ENCODE results near the gene COL15A1.

The COL15A1 gene

DNA sequence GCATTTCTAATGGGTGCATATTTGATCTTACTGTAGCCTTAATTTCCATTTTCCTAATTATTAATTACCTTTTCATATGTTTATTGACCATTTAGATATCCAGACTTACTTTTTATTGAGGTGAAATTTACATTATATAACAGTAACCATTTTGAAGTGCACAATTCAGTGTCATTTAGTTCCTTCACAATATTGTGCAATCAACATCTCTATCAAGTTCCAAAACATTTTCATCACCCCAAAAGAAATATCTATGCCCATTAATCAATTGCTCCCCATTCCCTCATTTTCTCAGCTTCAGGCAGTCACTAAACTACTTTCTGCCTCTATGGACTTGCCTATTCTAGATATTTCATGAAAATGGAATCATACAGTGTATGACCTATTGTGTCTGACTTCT, 5.9 kb downstream of the COL15A1 start:
- DNase-seq (ENCODE audit: low read depth) = no peak

DNA sequence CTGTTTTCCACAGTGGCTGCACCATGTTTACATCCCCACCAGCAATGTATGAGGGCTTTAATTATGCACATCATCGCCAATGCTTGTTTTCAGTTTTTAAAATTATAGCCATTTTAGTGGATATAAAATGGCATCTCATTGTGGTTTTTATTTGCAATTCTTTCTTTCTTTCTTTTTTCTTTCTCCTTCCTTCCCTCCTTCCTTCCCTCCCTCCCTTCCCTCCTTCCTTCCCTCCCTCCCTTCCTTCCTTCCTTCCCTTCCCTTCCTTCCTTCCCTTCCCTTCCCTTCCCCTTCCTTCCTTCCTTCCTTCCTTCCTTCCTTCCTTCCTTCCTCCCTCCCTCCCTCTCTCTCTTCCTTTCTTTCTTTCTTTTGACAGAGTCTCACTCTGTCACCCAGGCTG, 6.6 kb downstream of the COL15A1 start:
- no peak for DNase-seq (ENCODE audit: low read depth)

DNA sequence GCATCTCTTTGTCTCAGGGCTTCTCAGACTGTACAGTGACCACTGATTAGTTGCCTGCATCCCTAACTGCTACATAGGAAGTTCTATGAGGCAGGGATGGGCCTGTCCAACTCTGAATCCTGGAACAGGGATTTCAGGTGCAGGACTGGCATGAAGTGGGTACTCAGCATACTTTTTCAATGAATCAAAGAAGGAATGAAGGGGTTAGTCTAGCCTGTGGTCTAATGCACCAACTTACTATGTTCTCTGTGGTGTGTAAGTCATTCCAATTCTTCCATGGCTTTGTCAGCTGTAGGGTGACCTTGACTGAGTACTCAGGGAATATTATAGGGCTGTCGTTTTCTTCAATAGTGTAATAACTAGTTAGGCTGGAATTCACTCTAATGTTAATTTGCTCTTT, 8.3 kb downstream of the COL15A1 start:
- DNase-seq (ENCODE audit: low read depth) = no peak

DNA sequence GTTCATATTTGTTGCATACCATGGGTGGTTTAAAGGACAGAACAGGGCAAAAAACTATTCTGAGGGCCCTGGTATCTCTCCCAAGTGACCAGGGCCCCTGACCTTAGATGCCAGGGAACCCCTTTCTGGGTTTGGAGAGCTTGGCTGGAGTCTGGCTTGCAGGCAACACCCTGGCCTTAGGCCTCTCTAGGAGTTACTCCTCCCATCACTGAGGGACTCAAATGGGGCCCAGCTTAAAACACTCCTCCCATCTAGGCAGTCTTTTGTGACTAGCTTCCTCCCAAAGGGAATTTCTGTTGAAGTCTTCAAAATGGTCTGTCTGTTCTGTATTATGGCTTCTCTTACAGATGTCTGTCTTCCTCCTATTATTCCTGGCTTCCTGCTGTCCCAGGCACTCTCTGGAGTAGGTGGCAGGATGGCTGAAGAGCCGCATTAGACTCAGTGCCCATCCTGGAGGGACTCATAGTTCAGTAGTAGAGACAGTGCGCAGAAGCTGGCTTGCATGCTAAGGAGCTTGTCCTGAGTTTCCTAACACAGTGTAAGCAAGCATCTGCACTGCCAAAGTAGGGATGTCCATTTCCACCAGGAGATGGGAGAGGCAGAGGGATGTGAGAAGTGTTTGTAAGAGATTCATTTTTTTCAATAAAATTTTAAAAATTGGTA, 10.0 kb downstream of the COL15A1 start:
- no peak for DNase-seq (ENCODE audit: low read depth)

DNA sequence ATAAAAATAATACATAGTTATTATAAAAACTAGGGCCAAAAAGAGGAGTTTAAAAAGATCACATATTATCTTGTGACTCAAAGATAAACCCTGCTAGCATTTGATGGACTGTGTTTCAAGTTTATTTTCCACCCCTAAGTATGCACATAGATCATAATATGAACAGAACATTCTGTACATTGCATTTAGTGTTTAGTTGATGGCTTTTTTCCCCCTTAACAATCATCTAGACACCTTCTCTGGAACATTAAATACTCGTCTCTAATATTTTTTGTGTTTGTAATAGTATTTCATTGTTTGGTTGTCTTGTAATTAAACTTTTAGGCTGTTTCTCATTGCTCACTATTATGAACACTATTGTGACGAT, 10.5 kb downstream of the COL15A1 start:
- DNase-seq (ENCODE audit: low read depth) = no peak

DNA sequence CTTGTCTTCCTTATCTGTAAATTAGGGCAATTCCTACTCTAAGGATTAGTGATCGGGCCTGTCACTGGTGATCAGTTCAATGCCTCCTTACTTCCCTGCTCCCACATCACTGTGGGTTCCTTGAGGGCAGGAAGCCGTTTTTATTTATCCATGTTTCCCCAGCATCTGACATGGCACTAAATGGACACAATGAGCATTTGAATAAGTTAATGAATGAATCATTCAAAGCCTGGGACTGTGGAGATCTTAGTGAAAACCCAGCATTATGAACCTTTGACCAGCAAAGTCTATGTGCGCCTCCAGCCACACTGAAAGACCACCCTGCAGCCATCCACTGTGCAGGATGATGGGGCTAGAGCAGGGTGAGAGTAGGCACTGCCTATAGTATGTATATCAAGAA, 11.6 kb downstream of the COL15A1 start:
- DNase-seq (ENCODE audit: low read depth) = no peak

DNA sequence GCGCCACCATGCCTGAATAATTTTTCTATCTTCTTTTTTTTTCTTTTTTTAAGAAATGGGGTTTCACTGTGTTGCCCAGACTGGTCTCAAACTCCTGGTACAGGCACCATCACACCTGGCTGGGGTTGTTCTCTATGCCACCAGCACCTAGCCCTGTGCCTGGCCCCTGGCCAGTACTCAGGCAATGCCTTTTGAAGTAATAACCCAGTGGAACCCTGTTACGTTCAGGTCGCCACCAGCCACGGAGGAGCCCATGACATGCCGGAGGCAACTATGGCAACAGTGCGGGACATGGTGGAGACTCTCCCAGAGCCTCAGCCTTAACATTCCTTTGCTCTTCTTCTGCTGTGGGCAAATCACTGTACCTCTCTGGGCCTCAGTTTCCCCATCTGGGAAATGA, 14.1 kb downstream of the COL15A1 start:
- DNase-seq (ENCODE audit: low read depth) = no peak

DNA sequence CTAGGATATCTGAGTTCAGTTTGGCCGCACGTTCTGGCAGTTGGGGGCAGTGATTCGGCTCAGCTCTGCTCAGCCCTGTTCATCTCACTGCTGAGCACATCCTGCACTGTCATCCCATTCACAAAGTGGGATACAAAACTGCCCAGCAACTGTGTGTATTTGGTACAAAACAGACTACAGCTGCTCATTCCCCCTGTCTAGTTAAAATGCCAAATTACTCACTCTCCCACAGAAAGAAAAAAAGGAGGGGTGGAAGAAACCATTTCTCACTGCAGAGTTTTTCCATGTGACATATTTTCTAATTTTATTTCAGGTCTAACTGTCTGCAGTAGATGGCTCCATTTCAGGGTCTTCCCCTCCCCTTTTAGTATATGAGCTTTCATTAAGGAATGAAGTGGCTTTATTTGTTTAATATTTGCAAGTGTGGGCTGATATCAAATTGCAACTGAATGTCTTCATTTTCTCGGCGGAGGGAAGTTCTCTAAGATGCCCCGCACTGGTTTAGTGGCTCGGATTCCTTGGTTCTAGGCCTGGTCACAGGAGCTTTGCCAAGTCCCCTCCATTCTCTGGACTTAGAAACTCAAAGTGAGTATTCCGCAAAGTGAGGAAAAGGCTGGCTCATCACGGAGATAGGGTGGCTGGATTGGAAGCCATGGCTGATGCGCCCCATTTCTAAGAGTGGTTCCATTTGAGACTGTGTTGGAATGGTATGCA, 14.7 kb downstream of the COL15A1 start:
- peak; percentile 87 for DNase-seq (ENCODE audit: low read depth)

DNA sequence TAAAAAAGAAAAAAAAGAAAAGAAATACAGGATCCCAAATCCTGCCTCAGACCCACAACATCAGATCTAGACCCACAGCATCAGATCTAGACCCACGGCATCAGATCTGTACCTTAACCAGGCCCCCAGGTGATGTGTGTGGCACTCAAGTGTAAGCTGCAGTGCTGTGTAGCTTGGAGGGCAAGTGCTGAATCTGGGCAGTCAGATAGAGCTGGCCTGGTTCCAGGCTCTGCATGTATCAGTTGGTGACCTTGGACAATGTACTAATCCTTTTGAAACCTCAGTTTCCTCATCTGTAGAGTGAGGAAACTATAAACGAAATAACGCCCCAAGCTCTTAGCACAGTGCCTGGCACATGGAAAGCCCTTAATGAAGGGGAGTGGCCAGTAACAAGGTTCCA, 16.7 kb downstream of the COL15A1 start:
- no peak for DNase-seq (ENCODE audit: low read depth)

DNA sequence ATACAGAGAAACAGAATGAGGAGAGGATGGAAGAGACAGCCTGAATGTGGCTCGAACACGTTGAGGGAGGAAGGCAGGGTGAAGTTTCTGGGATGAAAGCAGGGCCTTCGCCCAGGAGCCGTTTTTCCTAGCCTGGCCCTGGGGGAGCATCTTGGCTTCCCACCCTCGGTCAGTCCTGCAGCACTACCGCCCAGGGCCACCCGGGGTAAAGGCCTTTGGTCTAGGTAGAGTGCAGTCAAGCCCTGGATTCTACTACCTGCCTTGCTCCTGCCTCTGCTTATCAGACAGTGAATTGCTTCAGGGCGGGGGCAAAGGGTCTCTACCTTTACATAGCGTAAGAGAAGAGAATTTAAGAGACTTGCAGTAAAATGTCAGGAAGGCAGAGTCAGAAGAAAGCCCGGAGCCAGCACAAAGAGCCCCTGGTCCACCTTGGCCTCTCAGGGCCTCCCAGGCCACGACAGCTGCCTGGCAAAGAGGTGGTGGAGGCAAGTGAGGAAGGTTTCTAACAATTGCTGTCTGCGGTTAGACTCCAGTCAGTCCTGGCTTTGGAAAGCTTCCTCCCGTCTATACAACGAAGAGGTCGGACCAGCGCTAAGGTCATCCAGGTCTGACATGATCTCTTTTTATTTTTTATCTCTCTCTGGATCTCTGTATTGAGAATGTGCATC, 17.9 kb downstream of the COL15A1 start:
- DNase-seq (ENCODE audit: low read depth) = no peak

DNA sequence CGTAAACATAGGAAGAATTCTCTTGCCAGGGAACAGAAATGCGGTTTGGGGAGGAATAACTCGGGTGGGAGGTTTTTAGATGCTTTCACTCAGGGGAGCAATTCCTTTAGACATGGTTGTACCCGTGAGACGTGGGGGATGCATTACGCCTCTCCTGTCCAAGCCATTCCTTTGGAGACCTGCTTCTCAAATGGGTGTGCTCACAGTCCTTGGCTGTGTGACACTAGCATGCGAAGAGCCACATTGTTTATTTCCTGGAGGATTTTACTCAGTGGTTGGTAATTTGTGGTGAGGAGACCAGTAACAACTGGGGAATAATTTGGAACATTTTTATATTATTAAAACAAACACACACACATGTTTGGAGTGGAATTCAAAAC, 18.5 kb downstream of the COL15A1 start:
- peak; percentile 61 for DNase-seq (ENCODE audit: low read depth)

DNA sequence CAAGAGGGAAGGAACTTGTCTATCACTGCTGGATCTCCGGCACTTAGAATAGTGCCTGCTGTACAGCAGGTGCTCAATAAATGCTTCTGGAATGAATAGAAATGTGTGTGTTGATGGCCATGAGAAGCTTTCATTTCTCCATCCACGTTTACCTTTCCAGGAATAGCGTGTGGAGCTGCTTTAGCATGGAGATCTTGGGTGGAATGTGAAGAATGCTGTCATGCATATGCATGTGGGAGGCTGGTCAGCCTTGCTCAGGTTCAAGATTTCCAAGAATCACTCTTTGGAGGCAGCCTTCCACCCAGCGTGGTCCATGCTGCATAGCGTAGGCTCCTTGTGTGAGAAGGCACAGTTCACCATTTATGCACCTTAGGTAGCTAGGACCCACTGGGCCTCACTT, 19.2 kb downstream of the COL15A1 start:
- no peak for DNase-seq (ENCODE audit: low read depth)

DNA sequence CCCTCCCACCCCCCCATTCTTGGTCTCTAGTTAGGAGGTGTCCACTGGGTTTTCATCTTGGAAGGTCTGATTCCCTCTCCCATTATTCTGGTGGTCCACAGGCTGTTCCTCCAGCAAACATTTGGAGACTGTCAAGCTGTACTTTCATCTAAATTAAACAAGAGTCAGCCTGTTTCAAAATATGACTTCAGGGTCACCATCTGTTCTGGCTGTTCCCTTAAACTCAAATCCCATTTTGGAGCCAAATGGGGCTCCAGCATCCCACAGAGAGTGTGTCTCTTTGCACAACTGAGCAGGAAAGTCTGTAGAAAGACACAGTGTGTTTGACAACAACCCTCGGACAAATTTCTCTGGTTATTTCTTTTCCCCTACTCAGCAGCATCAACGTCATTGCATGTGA, 20.5 kb downstream of the COL15A1 start:
- DNase-seq (ENCODE audit: low read depth) = no peak

DNA sequence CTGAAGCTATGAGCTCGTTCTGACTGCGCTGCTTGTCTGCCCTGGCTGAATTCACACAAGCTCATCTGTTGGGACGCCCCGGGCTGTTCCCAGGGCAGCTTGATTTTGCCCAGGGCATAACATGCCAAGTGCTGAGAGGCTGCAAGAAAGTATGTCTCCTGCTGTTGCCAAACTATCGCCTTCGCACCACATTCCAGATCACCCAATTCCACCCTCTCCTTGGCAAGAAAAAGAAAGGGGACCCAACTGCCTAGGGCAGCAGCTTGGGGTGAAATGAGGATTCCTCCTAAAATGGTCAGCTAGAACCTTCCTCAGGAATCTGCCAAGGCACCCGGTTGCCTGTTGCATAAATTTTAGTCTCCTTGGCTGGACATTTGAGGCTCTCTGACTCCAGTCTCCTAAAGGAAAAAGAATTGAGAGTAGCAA, 21.2 kb downstream of the COL15A1 start:
- DNase-seq (ENCODE audit: low read depth) = no peak

DNA sequence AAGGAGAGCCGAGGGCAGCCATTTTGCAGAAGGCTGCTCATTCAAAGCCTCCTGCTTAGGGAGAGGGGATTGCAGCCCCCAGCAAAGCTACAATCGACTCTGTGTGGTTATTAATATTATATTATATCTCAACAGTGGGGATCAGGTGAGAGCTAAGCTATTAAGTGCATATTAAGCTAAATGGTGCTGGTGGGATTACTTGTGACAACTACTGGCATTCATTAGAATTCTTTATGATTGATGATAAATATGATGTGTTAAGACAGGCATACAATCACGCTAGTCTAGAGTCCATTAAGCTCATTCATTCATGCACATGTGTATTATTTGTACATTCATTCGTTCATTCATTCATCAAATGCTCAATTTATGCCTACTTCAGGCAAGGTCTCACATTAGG, 23.0 kb downstream of the COL15A1 start:
- DNase-seq (ENCODE audit: low read depth) = no peak

DNA sequence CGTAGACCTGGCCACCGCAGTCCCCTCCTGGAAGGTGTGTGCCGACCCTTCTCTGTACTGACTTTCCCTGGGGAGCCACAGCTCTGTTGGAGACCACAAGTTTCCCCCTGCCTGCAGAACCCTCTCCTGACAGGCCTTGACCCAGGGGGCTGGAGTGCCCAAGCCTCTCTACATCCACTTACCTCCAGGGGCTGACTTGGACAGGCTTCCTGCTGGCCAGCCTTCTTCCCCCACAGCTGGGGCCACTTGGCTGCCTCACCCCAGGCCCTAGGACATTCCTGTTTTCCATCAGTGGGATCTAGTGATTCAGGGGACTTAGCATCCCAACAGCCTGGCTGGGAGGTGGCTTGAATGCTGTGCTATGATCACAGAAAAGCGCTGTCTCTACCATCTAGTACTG, 23.6 kb downstream of the COL15A1 start:
- no peak for DNase-seq (ENCODE audit: low read depth)

DNA sequence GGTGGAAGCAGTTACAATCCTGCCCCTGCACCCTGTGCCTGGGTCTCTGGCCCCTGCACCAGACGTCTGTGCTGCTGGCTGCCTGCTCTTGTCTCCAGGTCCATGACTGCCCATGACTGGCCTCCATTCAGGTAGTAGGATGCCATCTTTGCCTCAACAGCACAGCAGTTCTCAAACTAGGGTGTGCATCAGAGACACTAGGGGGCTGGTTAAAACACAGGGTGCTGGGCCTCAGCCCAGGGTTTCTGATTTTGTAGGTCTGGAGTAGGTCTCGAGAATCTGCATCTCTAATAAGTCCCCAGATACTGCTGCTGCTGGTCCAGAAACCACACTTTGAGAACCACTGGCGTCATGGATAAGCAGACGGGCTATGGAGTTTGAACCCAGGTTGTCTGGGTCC, 24.0 kb downstream of the COL15A1 start:
- no peak for DNase-seq (ENCODE audit: low read depth)

DNA sequence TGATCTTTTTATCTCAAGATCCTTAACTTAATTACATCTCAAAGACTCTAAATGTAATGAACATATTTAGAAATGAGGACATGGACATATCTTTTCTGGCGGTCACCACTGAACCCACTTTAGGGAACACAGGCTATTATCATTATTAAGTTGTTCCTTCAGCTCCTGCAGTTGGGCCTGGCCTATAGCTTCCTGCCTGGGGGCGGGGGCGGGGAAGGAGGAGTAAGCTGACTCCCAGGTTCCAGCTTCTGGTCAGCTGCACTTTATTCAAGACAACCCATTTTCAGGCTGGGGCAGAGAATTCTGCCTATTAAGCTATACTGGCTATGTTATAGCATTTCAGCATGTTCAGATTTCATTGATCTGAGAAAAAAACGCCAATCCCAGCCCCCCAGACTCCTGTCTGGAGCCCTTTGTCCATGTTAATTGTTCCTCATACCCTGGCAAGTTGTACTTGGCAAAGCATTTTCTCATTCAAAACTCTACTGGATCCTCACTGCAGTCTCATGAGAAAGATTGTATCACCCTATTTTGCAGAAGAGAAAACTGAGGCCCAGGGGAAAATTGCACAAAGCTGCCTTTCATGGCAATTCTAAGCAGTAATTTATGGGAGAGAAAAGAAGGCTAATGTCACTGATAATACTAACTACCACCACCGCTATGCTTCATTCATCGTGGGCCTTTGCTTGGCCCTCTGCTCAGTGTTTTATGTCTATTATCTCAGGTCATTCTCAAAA, 25.1 kb downstream of the COL15A1 start:
- no peak for DNase-seq (ENCODE audit: low read depth)

DNA sequence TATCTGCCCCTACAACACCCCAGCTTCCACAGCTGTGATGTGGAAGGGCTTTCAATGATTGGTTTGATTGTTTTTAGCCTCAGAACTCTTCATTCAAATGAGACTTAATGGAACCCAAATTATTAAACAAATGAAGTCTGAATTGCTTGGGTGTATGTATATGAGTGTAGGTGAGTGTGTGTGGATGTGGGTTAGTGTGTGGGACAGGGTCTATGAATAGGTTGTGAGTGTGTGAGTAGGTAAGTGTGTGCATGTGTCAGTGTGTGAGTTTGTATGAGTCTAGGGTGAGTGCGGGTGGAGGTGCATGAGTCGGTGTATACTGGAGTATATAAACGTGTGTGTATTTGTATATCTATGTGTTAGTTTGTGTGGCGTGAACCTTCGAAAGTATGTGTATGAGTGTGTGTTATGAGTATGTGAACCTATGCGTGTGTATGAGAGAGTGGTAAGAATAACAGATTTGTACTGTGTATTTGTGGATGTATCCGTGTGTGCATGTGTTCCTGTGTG, 26.9 kb downstream of the COL15A1 start:
- DNase-seq (ENCODE audit: low read depth) = no peak

DNA sequence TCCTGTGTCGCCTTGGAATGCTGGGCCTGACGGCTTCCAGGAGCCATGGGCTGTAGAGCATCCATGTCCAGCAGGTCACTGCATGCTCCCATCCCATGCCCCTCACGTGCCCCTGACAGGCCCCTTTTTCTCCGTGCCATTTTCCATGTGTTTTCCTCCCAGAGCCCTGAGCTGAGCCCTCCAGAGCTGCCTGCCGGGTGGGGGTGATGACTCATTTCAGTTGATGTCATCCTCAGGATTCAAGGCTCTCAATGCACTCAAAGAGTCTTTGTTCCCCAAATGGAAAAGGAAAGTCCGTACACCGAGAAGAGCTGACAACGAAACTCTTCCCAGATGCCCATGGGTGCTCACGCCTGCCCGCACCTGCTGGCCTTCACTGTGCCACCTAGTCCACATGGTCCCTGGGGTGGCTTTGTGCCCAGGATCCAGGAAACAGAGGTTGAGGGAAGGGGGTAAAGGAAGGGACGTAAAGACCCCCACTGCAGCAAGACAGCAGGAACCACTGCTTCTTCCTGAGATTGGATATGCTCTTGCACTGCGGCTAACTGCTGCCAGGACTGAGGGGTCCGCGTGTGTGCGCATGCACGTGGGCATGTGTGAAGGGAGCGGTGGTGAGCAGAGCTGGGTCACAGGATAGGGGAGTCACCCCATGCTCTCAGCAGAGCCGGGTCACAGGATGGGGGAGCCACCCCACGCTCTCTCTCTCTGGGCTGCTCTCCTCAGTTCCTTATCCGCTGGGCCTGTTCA, 27.6 kb downstream of the COL15A1 start:
- DNase-seq (ENCODE audit: low read depth) = no peak

DNA sequence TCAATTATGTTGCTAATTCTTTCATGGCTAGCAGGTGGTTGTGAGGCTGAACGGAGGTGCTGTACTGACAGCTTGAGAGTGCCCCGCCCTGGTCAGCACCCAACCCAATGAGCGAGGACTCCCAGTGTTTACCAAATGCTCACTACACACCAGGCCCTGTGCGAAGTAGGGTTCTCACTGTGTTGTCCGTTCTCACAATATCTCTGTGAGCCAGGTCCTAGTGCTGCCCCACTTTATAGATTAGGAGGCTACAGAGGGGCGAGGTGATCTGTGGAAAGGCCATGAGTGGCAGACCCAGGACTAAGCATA, 28.2 kb downstream of the COL15A1 start:
- no peak for DNase-seq (ENCODE audit: low read depth)

DNA sequence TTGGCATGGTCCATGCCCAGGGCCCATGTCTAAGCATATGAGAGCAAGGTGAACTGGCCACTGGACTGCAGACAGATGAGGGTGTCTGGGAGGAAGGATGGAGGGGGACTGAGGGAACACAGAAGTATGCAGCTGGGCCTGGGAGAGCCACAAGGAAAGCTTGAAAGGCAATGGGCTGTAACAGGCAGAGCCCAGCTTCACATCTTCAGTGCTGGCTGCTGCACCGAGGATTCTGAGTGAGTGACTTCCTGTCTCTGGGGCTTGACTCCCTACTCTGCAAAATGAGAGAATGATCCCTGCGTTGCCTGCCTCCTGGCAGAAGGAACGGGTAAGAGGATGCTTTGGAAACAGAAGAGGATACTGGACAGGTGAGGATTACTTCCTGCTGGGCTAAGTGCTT, 29.0 kb downstream of the COL15A1 start:
- DNase-seq (ENCODE audit: low read depth) = no peak
